GM12878 (cell line): ENCODE data around the gene NRG3. TPM values are rescaled to one million over a fixed set of nuclear protein-coding genes. Genes with fewer than 3 reads are reported as not detected.

ENCODE experiments used
- ATAC-seq: fragments of 200-7000 bp; cut with Tn5 transposase; 3 replicates; pipeline ENCODE4 v1.9.1; 2020; ENCODE audit warnings: mild to moderate bottlenecking, moderate library complexity
- BruUV-seq: library from RNA; stranded (reverse); fragments of 400-500 nt; replicated peaks from 2 replicates; lab custom pipeline; 2021; lab: Mats Ljungman, UMichigan
- CTCF ChIA-PET: fragments of 300-600 bp; sonication (Branson Sonifier 250); formaldehyde crosslinking; extraction: SDS; loops from one replicate; lab custom pipeline; 2021; ENCODE audit warnings: inconsistent platforms; lab: Yijun Ruan, JAX
- POLR2A ChIA-PET: fragments of 350-600 bp; formaldehyde crosslinking; extraction: SDS; loops from one replicate; lab custom pipeline; 2021; ENCODE audit warnings: inconsistent platforms; lab: Charles Lee
- RAD21 ChIA-PET: fragments of 300-600 bp; sonication (Branson Sonifier 250); formaldehyde crosslinking; loops from one replicate; lab custom pipeline; 2023; ENCODE audit warnings: antibody characterized with exemption; ENCODE audit not compliant: unreplicated experiment; lab: Charles Lee
- SMC1A ChIA-PET: fragments of 300-600 bp; sonication (Branson Sonifier 250); formaldehyde crosslinking; loops from one replicate; lab custom pipeline; 2023; ENCODE audit not compliant: unreplicated experiment, uncharacterized antibody; lab: Charles Lee
- DNase-seq: peaks from one replicate; pipeline ENCODE4 v3.0.0-alpha.2; 2011; ENCODE audit warnings: low read depth, low spot score
- FAIRE-seq: peaks from 3 replicates; lab custom pipeline; 2011; peaks lifted over from hg19 to GRCh38; lab: Jason Lieb, UNC
- H2AFZ ChIP-seq: 2 replicates; pipeline ENCODE4 v1.6.0; 2011; ENCODE audit warnings: low read depth, low read length, control low read depth; ENCODE audit not compliant: control insufficient read depth
- H3K27ac ChIP-seq: 2 replicates; pipeline ENCODE4 v1.5.1; 2011; ENCODE audit warnings: control low read depth; ENCODE audit not compliant: control insufficient read depth, insufficient read depth
- H3K27me3 ChIP-seq, 2 experiments: replicated peaks in 1 of 2; 2 replicates each; pipeline versions ENCODE4 v1.6.0 to v1.6.1; 2011; ENCODE audit warnings: low read length in 1 of 2; ENCODE audit not compliant: control insufficient read depth in 2 of 2, insufficient read depth in 2 of 2
- H3K36me3 ChIP-seq, 2 experiments: 2 replicates each; pipeline ENCODE4 v1.5.1; 2011; ENCODE audit warnings: low read length in 1 of 2; ENCODE audit not compliant: control insufficient read depth in 2 of 2, insufficient read depth in 2 of 2
- H3K4me1 ChIP-seq: 2 replicates; pipeline ENCODE4 v1.6.1; 2011; ENCODE audit warnings: mild to moderate bottlenecking, low read length, moderate library complexity, mixed read lengths; ENCODE audit not compliant: control insufficient read depth, insufficient read depth
- H3K4me2 ChIP-seq: 2 replicates; pipeline ENCODE4 v1.6.0; 2011; ENCODE audit warnings: control low read depth; ENCODE audit not compliant: control insufficient read depth, insufficient read depth
- H3K4me3 ChIP-seq: fragments of 200-600 bp; sonication (generic); 2 replicates; pipeline ENCODE4 v1.5.1; 2016
- H3K79me2 ChIP-seq: 2 replicates; pipeline ENCODE4 v1.6.0; 2011; ENCODE audit warnings: low read length; ENCODE audit not compliant: control insufficient read depth, insufficient read depth
- H3K9ac ChIP-seq: 2 replicates; pipeline ENCODE4 v1.8.0; 2011; ENCODE audit warnings: low read length, control low read depth, mixed read lengths; ENCODE audit not compliant: control insufficient read depth, insufficient read depth
- H3K9me3 ChIP-seq: replicated peaks from 3 replicates; pipeline ENCODE4 v1.5.1; 2011; ENCODE audit warnings: mild to moderate bottlenecking, low read length; ENCODE audit not compliant: control insufficient read depth, insufficient read depth
- H4K20me1 ChIP-seq: 2 replicates; pipeline ENCODE4 v1.6.0; 2011; ENCODE audit not compliant: control insufficient read depth, insufficient read depth
- EED ChIP-seq: sonication (generic); IDR thresholded peaks from 2 replicates; pipeline ENCODE4 v1.6.1; 2016; ENCODE audit warnings: antibody characterized with exemption, low read depth
- JUNB ChIP-seq: IDR thresholded peaks from 2 replicates; pipeline ENCODE4 v1.6.1; 2016; ENCODE audit warnings: antibody characterized with exemption, mild to moderate bottlenecking
- JUND ChIP-seq: IDR thresholded peaks from 2 replicates; pipeline ENCODE4 v1.6.1; 2012; ENCODE audit warnings: low read depth, mild to moderate bottlenecking, low read length, improper control_type of control experiment, moderate library complexity
- NFIC ChIP-seq: IDR thresholded peaks from 2 replicates; pipeline ENCODE4 v1.6.1; 2012; ENCODE audit warnings: low read depth, mild to moderate bottlenecking, inconsistent platforms, low read length, moderate library complexity
- NFYA ChIP-seq: IDR thresholded peaks from 2 replicates; pipeline ENCODE4 v1.6.1; 2011; ENCODE audit warnings: low read depth, mild to moderate bottlenecking, low read length, improper control_type of control experiment, borderline replicate concordance
- NKRF ChIP-seq: fragments of 450-650 bp; conservative IDR thresholded peaks from 2 replicates; pipeline ENCODE4 v1.6.1; 2017; ENCODE audit warnings: mild to moderate bottlenecking, moderate library complexity
- POLR2A ChIP-seq: IDR thresholded peaks from 2 replicates; pipeline ENCODE4 v1.6.1; 2011; ENCODE audit warnings: low read depth, mild to moderate bottlenecking, low read length
- RELA ChIP-seq: fragments of 450-650 bp; IDR thresholded peaks from 2 replicates; pipeline ENCODE4 v1.8.0; 2014; ENCODE audit warnings: borderline replicate concordance; ENCODE audit not compliant: partially characterized antibody
- whole genome bisulfite sequencing: methylation state at CpG from one replicate; pipeline ENCODE4 v1.1.6; 2016; ENCODE audit warnings: low lambda C conversion rate; ENCODE audit not compliant: insufficient replicate concordance, insufficient coverage; ENCODE audit errors: missing lambda C conversion rate; 5-methylcytosine and 5-hydroxymethylcytosine counted together
- in situ Hi-C: fragments of 300-500 bp; cut with MboI; formaldehyde crosslinking; loops from 9 replicates; pipeline ENCODE4 v1.14.3; 2018; ENCODE audit warnings: mixed read lengths
- intact Hi-C: fragments of 100-400 bp; cut with micrococcal nuclease; formaldehyde crosslinking; loops from one replicate; pipeline ENCODE4 v1.14.2; 2022; ENCODE audit not compliant: unreplicated experiment
- polyA plus RNA-seq, 11 experiments: library from polyadenylated mRNA; depleted of rRNA in 4 of 11; unstranded in 6 of 11; stranded (reverse) in 5 of 11; fragments of >200 nt; fragmentation: Nextera tagmentation in 4 of 11; fragmentation: Illumina TruSeq in 1 of 11; extraction: Ambion mirVana in 4 of 11; extraction: Trizol in 1 of 11; gene quantifications; 1 replicate in 1 of 11; 2 replicates in 10 of 11; pipeline versions ENCODE4 v1.2.1 to v1.2.3, GENCODE V29; 2011 to 2016; ENCODE audit warnings: inconsistent platforms in 2 of 11, missing spikeins in 2 of 11, low read depth in 1 of 11
- total RNA-seq, 4 experiments: library from RNA; depleted of rRNA in 3 of 4; stranded (reverse); fragments of >200 nt in 3 of 4; fragmentation: Illumina TruSeq in 1 of 4; extraction: Trizol in 1 of 4; gene quantifications; 2 replicates each; pipeline versions ENCODE4 v1.2.1 to v1.2.3, GENCODE V29; 2013 to 2021
- TF ChIP-seq, protein P1 (sequence below): fragments of 450-650 bp; IDR thresholded peaks from 2 replicates; pipeline ENCODE4 v1.6.1; 2017; ENCODE audit warnings: mild to moderate bottlenecking, moderate library complexity

Gene NRG3
- total and polyA plus RNA-seq, 10 of the 15 experiments (the other 5 are each of a cell fraction or from before 2014, with no cell fraction given), result 0.03 to 0.41 (median 0.17) TPM; not detected in 3

GRCh38 chr10:82883603-82884002 lies 1008.6 kb downstream of the NRG3 start:
- H3K27me3 ChIP-seq, result no peaks in the 10 kb centered on the region
- WGBS, result 28% methylated on average over 1 of the region's 1 CpG
- no peak overlapping the region for H2AFZ ChIP-seq
- H3K4me1 ChIP-seq, result no peaks in the 10 kb centered on the region
- H3K79me2 ChIP-seq, result no peaks in the 10 kb centered on the region
- CTCF ChIA-PET, result interaction anchor here (0.6 kb wide), 1 partner anchor 50 kb away, joined by 3 read pairs; no protein-coding TSS in a partner anchor
- RAD21 ChIA-PET, result no interaction called here
- no peak overlapping the region for H3K4me2 ChIP-seq
- H3K9ac ChIP-seq, result no peak overlapping the region
- SMC1A ChIA-PET, result interaction anchor here (0.6 kb wide), 1 partner anchor 800 kb away, joined by 3 read pairs; no protein-coding TSS in a partner anchor
- H4K20me1 ChIP-seq, result no peaks in the 10 kb centered on the region
- ATAC-seq (no peak), DNase-seq (no peak), FAIRE-seq (no peak)
- H3K9me3 ChIP-seq, result no peaks in the 10 kb centered on the region
- H3K4me3 ChIP-seq, result no peak overlapping the region
- no peaks in the 10 kb centered on the region for H3K36me3 ChIP-seq
- in situ Hi-C loops (no loop called here), intact Hi-C loops (no loop called here)
- POLR2A ChIA-PET, result no interaction called here
- no peak for TF ChIP-seq JUNB
- TF ChIP-seq NKRF, result no peak
- no peak for TF ChIP-seq NFIC
- no peak for TF ChIP-seq JUND
- no peak for TF ChIP-seq POLR2A
- TF ChIP-seq NFYA, result no peak
- TF ChIP-seq RELA, result no peak
- TF ChIP-seq EED, result no peak
- TF ChIP-seq, protein P1, sequence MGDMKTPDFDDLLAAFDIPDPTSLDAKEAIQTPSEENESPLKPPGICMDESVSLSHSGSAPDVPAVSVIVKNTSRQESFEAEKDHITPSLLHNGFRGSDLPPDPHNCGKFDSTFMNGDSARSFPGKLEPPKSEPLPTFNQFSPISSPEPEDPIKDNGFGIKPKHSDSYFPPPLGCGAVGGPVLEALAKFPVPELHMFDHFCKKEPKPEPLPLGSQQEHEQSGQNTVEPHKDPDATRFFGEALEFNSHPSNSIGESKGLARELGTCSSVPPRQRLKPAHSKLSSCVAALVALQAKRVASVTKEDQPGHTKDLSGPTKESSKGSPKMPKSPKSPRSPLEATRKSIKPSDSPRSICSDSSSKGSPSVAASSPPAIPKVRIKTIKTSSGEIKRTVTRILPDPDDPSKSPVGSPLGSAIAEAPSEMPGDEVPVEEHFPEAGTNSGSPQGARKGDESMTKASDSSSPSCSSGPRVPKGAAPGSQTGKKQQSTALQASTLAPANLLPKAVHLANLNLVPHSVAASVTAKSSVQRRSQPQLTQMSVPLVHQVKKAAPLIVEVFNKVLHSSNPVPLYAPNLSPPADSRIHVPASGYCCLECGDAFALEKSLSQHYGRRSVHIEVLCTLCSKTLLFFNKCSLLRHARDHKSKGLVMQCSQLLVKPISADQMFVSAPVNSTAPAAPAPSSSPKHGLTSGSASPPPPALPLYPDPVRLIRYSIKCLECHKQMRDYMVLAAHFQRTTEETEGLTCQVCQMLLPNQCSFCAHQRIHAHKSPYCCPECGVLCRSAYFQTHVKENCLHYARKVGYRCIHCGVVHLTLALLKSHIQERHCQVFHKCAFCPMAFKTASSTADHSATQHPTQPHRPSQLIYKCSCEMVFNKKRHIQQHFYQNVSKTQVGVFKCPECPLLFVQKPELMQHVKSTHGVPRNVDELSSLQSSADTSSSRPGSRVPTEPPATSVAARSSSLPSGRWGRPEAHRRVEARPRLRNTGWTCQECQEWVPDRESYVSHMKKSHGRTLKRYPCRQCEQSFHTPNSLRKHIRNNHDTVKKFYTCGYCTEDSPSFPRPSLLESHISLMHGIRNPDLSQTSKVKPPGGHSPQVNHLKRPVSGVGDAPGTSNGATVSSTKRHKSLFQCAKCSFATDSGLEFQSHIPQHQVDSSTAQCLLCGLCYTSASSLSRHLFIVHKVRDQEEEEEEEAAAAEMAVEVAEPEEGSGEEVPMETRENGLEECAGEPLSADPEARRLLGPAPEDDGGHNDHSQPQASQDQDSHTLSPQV, result no peak
- H3K27ac ChIP-seq, result no peak overlapping the region
- no TSS peak for BruUV-seq
